ENCODE data around the gene EFCAB8.
A peak's percentile ranks its signal among the peaks of the same experiment; 100 is the strongest.

Gene EFCAB8

GRCh38 chr20:32819992-32820697 is 38.6 kb upstream of the EFCAB8 start:
- peak overlapping the region; percentile 95 for H3K9ac ChIP-seq (ENCODE audit: low read length)
- H2BK120ac ChIP-seq (ENCODE audit: low read depth, low read length): peak overlapping the region; percentile 90
- peak overlapping the region; percentile 78 for H4K8ac ChIP-seq (ENCODE audit: low read depth, low read length)
- no peaks in the 10 kb centered on the region for H3K36me3 ChIP-seq (ENCODE audit: control insufficient read depth, insufficient read depth, low read length)
- H3K18ac ChIP-seq (ENCODE audit: low read length): peak overlapping the region; percentile 100
- peak overlapping the region; percentile 100 for H3K4me2 ChIP-seq (ENCODE audit: low read length)
- H4K5ac ChIP-seq (ENCODE audit: low read length): no peak overlapping the region
- no peaks in the 10 kb centered on the region for H3K27me3 ChIP-seq (ENCODE audit: insufficient read depth, low read length, poor library complexity)
- peak overlapping the region; percentile 92 for H3K4me3 ChIP-seq (ENCODE audit: low read length)
- peaks cover 7% of the 10 kb centered on the region for H3K4me1 ChIP-seq (ENCODE audit: control insufficient read depth, low read depth, low read length)
- no peak overlapping the region for H2BK5ac ChIP-seq (ENCODE audit: low read length)
- peak overlapping the region; percentile 88 for H2AK5ac ChIP-seq (ENCODE audit: low read length)
- peak; percentile 88 for DNase-seq
- peak overlapping the region; percentile 91 for H3K27ac ChIP-seq (ENCODE audit: low read depth, low read length)
- H2BK15ac ChIP-seq (replicated peaks; ENCODE audit: low read depth): no peak overlapping the region
- peak overlapping the region; percentile 98 for H3K56ac ChIP-seq (ENCODE audit: low read length)
- peak overlapping the region; percentile 66 for H3K23ac ChIP-seq (ENCODE audit: low read length)
- peaks cover 6% of the 10 kb centered on the region for H3K79me1 ChIP-seq (ENCODE audit: low read length)
- H3K4ac ChIP-seq (ENCODE audit: low read depth, low read length): peak overlapping the region; percentile 96
- whole genome bisulfite sequencing (ENCODE audit: extremely low coverage, insufficient coverage, low lambda C conversion rate): no CpG with 5 or more reads among the region's 58 CpGs
- H3K79me2 ChIP-seq (ENCODE audit: control insufficient read depth, insufficient read depth, low read length): peaks cover 51% of the 10 kb centered on the region

- H3K27ac ChIP-seq (ENCODE audit: low read depth, low read length): peak overlapping the region; percentile 91
These were observed 37.9 kb upstream of the EFCAB8 start for GRCh38 chr20:32820698-32821377.

GRCh38 chr20:32822225-32822624 is 36.5 kb upstream of the EFCAB8 start:
- no peak overlapping the region for H3K4ac ChIP-seq (ENCODE audit: low read depth, low read length)
- H3K27ac ChIP-seq (ENCODE audit: low read depth, low read length): no peak overlapping the region
- no CpG with 5 or more reads among the region's 5 CpGs for WGBS (ENCODE audit: extremely low coverage, insufficient coverage, low lambda C conversion rate)
- H2AK5ac ChIP-seq (ENCODE audit: low read length): no peak overlapping the region
- H3K36me3 ChIP-seq (ENCODE audit: control insufficient read depth, insufficient read depth, low read length): peaks cover 5% of the 10 kb centered on the region
- peaks cover 7% of the 10 kb centered on the region for H3K4me1 ChIP-seq (ENCODE audit: control insufficient read depth, low read depth, low read length)
- peak overlapping the region; percentile 9 for H3K9ac ChIP-seq (ENCODE audit: low read length)
- H2BK15ac ChIP-seq (replicated peaks; ENCODE audit: low read depth): no peak overlapping the region
- H3K18ac ChIP-seq (ENCODE audit: low read length): no peak overlapping the region
- no peak overlapping the region for H4K8ac ChIP-seq (ENCODE audit: low read depth, low read length)
- H3K4me3 ChIP-seq (ENCODE audit: low read length): no peak overlapping the region
- no peak overlapping the region for H2BK5ac ChIP-seq (ENCODE audit: low read length)
- H3K79me1 ChIP-seq (ENCODE audit: low read length): peaks cover 9% of the 10 kb centered on the region
- H3K56ac ChIP-seq (ENCODE audit: low read length): peak overlapping the region; percentile 67
- peaks cover 58% of the 10 kb centered on the region for H3K79me2 ChIP-seq (ENCODE audit: control insufficient read depth, insufficient read depth, low read length)
- no peaks in the 10 kb centered on the region for H3K27me3 ChIP-seq (ENCODE audit: insufficient read depth, low read length, poor library complexity)
- no peak for DNase-seq
- no peak overlapping the region for H4K5ac ChIP-seq (ENCODE audit: low read length)
- no peak overlapping the region for H3K4me2 ChIP-seq (ENCODE audit: low read length)
- no peak overlapping the region for H2BK120ac ChIP-seq (ENCODE audit: low read depth, low read length)
- no peak overlapping the region for H3K23ac ChIP-seq (ENCODE audit: low read length)

More at GRCh38 chr20:32820698-32821377, 37.9 kb upstream of the EFCAB8 start:
- Histone ChIP-seq H3K9ac (ENCODE audit: low read length) (peak overlapping the region; percentile 95), H3K79me1 (ENCODE audit: low read length) (peaks cover 9% of the 10 kb centered on the region), H3K79me2 (ENCODE audit: control insufficient read depth, insufficient read depth, low read length) (peaks cover 55% of the 10 kb centered on the region), H2BK5ac (ENCODE audit: low read length) (no peak overlapping the region), H4K8ac (ENCODE audit: low read depth, low read length) (no peak overlapping the region), H2BK120ac (ENCODE audit: low read depth, low read length) (no peak overlapping the region), H2BK15ac (replicated peaks; ENCODE audit: low read depth) (no peak overlapping the region), H3K18ac (ENCODE audit: low read length) (no peak overlapping the region), H3K27me3 (ENCODE audit: insufficient read depth, low read length, poor library complexity) (no peaks in the 10 kb centered on the region), H3K4me3 (ENCODE audit: low read length) (peak overlapping the region; percentile 92), H3K4me2 (ENCODE audit: low read length) (peak overlapping the region; percentile 100), H3K4ac (ENCODE audit: low read depth, low read length) (no peak overlapping the region), H3K36me3 (ENCODE audit: control insufficient read depth, insufficient read depth, low read length) (peaks cover 1% of the 10 kb centered on the region), H3K56ac (ENCODE audit: low read length) (peak overlapping the region; percentile 98), H3K23ac (ENCODE audit: low read length) (no peak overlapping the region), H3K4me1 (ENCODE audit: control insufficient read depth, low read depth, low read length) (peaks cover 7% of the 10 kb centered on the region), H2AK5ac (ENCODE audit: low read length) (peak overlapping the region; percentile 88), H4K5ac (ENCODE audit: low read length) (no peak overlapping the region)
- WGBS (ENCODE audit: extremely low coverage, insufficient coverage, low lambda C conversion rate): no CpG with 5 or more reads among the region's 25 CpGs
- no peak for DNase-seq

- WGBS (ENCODE audit: extremely low coverage, insufficient coverage, low lambda C conversion rate): no CpG with 5 or more reads among the region's 3 CpGs
- H3K23ac ChIP-seq (ENCODE audit: low read length): no peak overlapping the region
- peaks cover 5% of the 10 kb centered on the region for H3K36me3 ChIP-seq (ENCODE audit: control insufficient read depth, insufficient read depth, low read length)
- peak; percentile 74 for DNase-seq
- peaks cover 12% of the 10 kb centered on the region for H3K79me1 ChIP-seq (ENCODE audit: low read length)
- peak overlapping the region; percentile 5 for H3K9ac ChIP-seq (ENCODE audit: low read length)
- H2BK120ac ChIP-seq (ENCODE audit: low read depth, low read length): no peak overlapping the region
- H3K79me2 ChIP-seq (ENCODE audit: control insufficient read depth, insufficient read depth, low read length): peaks cover 61% of the 10 kb centered on the region
- no peak overlapping the region for H4K8ac ChIP-seq (ENCODE audit: low read depth, low read length)
- no peak overlapping the region for H3K4ac ChIP-seq (ENCODE audit: low read depth, low read length)
- H3K56ac ChIP-seq (ENCODE audit: low read length): peak overlapping the region; percentile 8
- no peak overlapping the region for H3K4me2 ChIP-seq (ENCODE audit: low read length)
- no peak overlapping the region for H3K27ac ChIP-seq (ENCODE audit: low read depth, low read length)
- H3K4me3 ChIP-seq (ENCODE audit: low read length): no peak overlapping the region
- H3K27me3 ChIP-seq (ENCODE audit: insufficient read depth, low read length, poor library complexity): no peaks in the 10 kb centered on the region
- H2BK15ac ChIP-seq (replicated peaks; ENCODE audit: low read depth): no peak overlapping the region
- H4K5ac ChIP-seq (ENCODE audit: low read length): no peak overlapping the region
- peaks cover 7% of the 10 kb centered on the region for H3K4me1 ChIP-seq (ENCODE audit: control insufficient read depth, low read depth, low read length)
- no peak overlapping the region for H2AK5ac ChIP-seq (ENCODE audit: low read length)
- H3K18ac ChIP-seq (ENCODE audit: low read length): no peak overlapping the region
- H2BK5ac ChIP-seq (ENCODE audit: low read length): no peak overlapping the region
These were observed 35.6 kb upstream of the EFCAB8 start for GRCh38 chr20:32823078-32823477.

- Histone ChIP-seq H2BK5ac (ENCODE audit: low read length) (no peak overlapping the region), H3K23ac (ENCODE audit: low read length) (no peak overlapping the region), H2BK15ac (replicated peaks; ENCODE audit: low read depth) (no peak overlapping the region), H3K36me3 (ENCODE audit: control insufficient read depth, insufficient read depth, low read length) (peaks cover 5% of the 10 kb centered on the region), H2AK5ac (ENCODE audit: low read length) (no peak overlapping the region), H3K79me1 (ENCODE audit: low read length) (peaks cover 12% of the 10 kb centered on the region), H2BK120ac (ENCODE audit: low read depth, low read length) (no peak overlapping the region), H3K79me2 (ENCODE audit: control insufficient read depth, insufficient read depth, low read length) (peaks cover 66% of the 10 kb centered on the region), H3K18ac (ENCODE audit: low read length) (no peak overlapping the region), H3K4ac (ENCODE audit: low read depth, low read length) (no peak overlapping the region), H4K8ac (ENCODE audit: low read depth, low read length) (no peak overlapping the region), H3K4me3 (ENCODE audit: low read length) (no peak overlapping the region), H4K5ac (ENCODE audit: low read length) (no peak overlapping the region), H3K56ac (ENCODE audit: low read length) (no peak overlapping the region), H3K9ac (ENCODE audit: low read length) (no peak overlapping the region), H3K4me2 (ENCODE audit: low read length) (no peak overlapping the region), H3K27ac (ENCODE audit: low read depth, low read length) (no peak overlapping the region), H3K4me1 (ENCODE audit: control insufficient read depth, low read depth, low read length) (peaks cover 7% of the 10 kb centered on the region), H3K27me3 (ENCODE audit: insufficient read depth, low read length, poor library complexity) (no peaks in the 10 kb centered on the region)
- no CpG with 5 or more reads among the region's 7 CpGs for WGBS (ENCODE audit: extremely low coverage, insufficient coverage, low lambda C conversion rate)
- no peak for DNase-seq
These were observed 34.8 kb upstream of the EFCAB8 start for GRCh38 chr20:32823737-32824588.
